ENCODE measurements around the gene PRR12.

Gene PRR12

GRCh38 chr19:49590971-49591730 lies at the start of gene PRR12:
Gene PRR12, plus strand, starts transcription at chr19:49591182. Its CDS starts 473 bp downstream, at chr19:49591655.
- peak; percentile 82 for DNase-seq

- no peak for DNase-seq
These were observed 49.1 kb upstream of the PRR12 start for GRCh38 chr19:49541914-49542313.

DNA sequence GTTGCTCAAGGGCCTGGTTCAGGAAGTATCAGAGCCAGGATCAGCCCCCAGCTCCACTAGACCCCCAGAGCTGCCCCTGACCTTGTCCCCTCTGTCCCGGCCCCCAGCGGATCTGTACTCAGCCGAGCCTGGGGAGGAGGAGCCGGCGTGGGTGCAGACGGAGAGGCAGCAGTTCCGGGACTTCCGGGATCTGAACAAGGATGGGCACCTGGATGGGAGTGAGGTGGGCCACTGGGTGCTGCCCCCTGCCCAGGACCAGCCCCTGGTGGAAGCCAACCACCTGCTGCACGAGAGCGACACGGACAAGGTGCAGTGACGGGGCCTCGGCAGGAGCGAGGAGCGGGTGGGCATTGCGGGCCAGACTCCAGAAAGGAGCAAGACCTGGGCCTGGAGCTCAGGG lies 48.5 kb upstream of the PRR12 start:
- DNase-seq: no peak

DNA sequence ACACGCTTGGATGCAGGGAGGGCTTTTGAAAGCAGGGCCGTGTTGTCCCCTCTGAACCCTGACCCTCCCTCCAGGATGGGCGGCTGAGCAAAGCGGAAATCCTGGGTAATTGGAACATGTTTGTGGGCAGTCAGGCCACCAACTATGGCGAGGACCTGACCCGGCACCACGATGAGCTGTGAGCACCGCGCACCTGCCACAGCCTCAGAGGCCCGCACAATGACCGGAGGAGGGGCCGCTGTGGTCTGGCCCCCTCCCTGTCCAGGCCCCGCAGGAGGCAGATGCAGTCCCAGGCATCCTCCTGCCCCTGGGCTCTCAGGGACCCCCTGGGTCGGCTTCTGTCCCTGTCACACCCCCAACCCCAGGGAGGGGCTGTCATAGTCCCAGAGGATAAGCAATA lies 48.0 kb upstream of the PRR12 start:
- DNase-seq: no peak

DNA sequence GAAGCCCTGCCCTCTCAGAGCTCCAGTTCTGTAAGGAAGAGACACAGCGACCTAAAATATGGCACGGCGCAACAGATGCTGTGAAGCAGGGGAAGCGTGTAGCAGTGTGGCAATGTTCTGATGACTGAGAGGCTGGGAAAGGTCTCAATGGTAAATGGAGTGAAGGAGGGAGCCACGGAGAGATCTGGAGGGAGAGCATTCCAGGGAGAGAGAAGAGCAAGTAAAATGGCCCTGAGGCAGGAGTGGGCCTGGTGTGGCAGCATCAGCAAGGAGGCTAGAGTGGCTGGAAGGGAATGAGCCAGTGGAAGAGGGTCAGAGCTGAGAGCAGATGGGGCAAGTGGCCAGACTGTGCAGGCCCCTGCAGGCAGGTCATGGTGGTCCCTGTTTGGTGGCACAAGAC lies 46.8 kb upstream of the PRR12 start:
- no peak for DNase-seq

DNA sequence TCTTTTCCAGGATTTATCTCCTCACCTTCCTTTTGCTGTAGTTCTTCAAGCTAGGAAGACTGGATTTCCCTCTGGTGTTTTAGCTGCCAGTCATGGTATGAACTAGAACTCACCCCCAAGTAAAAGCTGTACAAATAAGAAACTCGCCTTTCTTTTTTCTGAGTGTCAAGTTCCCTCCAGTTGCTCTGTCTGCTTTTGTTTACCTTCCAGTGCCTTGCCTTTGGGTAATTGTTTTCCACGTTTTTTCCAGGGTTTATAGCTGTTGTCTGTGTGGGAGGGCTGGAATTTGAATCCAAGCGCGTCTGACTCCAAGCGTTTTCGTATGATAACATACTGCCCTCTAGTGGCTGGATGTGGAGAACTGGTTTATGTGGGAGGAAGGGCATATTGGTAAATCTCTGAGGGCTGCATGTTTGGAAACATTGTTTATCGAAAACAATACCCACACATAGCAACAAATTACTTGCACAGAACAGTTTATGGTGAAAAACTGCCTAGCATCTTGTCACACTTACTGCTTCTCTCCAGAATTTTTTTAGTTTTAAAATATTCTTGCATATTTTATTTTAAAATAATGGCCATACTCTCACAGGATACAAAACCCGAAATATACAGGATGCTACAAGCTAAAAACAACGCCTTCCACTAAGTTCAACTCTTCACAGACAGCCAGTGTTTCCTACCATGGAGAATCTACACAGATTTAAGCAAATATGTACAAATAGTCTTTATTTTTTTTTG lies 44.0 kb upstream of the PRR12 start:
- peak; percentile 93 for DNase-seq

GRCh38 chr19:49549045-49549444 lies 41.9 kb upstream of the PRR12 start:
- no peak for DNase-seq

- DNase-seq: no peak
These were observed 39.5 kb upstream of the PRR12 start for GRCh38 chr19:49551531-49551930.

GRCh38 chr19:49552749-49553148 lies 38.2 kb upstream of the PRR12 start:
- no peak for DNase-seq

DNA sequence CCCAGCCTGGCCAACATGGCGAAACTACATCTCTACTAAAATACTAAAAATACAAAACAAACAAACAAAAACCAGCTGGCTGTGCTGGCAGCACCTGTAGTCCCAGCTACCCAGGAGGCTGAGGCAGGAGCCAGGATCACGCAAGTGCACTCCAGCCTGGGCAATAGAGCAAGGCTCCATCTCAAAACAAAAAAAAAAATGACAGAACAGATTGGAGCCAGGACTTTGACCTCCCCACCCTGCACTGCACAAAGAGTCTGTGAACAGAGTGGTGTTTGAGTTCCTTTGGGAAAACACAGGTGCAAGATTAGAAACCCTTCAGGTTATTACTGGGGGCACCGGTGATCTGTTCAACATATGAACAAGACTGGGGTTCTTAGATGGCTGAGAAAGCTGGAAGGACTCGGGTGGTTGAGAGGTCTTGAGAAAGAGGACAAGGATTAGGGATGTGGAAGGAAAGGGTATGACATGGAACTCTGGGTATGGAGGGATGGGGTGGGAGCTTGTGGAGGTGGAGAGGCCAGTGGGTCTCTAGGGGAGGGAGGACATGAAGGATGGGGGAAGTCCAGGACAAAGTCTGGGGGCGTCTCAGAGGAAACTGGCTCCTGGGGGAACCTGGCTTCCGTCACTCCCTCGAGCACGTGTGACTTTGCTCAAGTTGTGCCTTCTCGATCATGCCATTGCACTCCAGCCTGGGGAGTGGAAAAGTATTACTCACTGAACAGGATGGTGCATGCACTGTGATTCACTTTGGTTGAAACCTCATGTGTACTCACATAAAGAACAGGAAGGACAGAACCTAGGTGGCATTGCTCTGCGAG lies 37.3 kb upstream of the PRR12 start:
- peak; percentile 89 for DNase-seq

- no peak for DNase-seq
These were observed 36.2 kb upstream of the PRR12 start for GRCh38 chr19:49554701-49555181.

- peak; percentile 57 for DNase-seq
These were observed 35.2 kb upstream of the PRR12 start for GRCh38 chr19:49555600-49556411.

DNA sequence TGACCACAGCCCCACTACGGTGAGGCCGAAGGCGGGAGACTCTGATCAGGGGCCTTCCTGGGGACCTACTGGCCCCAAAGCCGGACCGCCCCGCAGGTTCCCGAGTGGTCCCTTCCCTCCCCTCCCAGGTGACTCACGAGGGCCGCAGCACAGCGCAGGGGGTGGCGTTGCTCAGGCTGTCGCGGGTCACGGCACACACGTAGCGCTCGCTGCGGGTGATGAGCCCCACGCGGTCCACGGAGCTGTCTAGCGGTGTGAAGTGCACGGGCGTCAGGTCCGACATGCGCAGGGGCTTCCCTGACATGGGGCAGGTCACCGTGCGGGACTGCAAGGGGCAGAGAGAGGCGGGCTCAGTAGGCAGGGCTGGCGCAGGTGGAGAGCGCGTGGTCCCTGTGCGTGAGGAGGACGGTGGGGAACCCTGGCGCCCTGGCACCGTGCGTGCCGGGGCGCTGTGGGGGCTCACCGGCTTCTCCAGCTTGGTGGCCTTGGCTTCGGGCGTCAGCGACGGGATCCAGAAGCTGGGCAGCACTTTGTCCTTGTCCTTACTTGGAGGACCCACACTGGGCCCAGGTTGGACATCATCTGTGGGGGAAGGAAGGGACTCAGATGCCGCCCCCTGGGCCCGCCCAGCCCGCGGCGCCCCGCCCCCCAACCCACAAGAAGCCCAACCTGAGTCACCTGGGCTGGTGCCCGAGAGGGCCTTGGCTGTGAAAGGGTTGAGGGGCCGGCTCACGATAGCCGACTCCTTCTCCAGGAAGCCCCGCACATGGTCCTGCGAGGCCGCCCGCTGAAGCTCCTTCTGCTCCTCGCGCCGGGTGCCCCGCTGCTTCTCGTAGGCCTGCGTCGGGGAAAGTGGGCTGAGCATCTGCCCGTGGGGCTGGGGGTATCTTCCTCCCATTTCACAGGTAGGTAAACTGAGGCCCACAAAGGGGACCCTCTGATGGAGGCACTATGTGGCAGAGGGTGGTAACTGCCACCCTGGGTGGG lies 34.3 kb upstream of the PRR12 start:
- DNase-seq: no peak

GRCh38 chr19:49557641-49558325 lies 33.2 kb upstream of the PRR12 start:
- DNase-seq: no peak

DNA sequence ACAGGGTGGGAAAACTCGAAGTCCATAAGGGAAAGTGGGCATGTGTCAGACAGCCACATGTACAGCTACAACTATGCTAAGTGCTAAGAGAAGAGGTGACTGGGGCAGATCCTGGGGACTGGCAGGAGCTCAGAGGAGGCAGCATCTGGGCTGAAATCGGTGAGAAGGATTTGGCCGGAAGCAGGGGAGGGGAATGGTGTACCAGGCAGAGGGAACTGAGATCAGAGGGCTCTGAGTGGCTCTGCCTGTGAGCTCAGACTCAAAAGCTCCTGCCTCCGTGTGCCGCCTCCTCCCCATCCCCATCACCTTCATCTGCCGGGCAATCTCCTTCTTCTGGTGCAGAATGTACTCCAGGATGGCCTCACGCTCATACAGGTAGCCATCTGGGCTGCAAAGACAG lies 32.4 kb upstream of the PRR12 start:
- DNase-seq: no peak

DNA sequence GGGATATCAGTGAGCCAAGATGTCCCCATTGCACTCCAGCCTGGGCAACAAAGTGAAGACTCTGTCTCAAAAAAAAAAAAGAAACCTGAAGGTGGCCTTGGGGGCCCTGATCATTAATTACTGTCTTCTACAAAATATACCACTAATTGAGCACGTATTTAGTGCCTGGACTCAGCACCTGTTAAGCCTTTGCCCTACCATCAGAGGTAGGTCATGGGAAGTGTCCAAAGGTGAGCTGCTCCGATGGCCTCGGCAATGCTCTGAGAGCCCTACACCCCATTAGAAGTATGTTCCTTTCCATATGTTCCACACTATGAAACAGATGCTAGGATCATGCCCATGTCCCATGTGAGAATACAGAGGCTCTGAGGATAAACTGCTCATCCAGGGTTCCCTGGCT lies 31.5 kb upstream of the PRR12 start:
- DNase-seq: no peak

DNA sequence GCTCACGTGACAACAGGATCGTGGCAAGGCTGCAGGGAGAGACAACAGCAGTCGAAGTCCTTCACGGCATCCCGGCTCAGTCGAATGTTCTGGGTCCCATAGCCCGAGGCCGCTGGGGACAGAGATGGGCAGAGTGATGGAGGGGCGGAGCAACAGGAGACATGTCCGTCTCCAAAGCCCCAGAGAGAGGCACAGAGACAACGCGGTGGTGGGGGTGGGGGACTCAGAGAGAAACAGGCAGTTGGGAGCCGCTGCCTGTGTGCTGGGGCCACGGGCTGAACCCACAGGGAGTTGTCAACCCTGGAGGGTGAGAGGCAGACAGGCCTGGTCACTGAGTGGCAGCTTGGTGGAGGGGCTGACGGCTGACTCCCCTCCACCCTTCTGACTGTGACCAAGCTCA lies 31.1 kb upstream of the PRR12 start:
- no peak for DNase-seq

DNA sequence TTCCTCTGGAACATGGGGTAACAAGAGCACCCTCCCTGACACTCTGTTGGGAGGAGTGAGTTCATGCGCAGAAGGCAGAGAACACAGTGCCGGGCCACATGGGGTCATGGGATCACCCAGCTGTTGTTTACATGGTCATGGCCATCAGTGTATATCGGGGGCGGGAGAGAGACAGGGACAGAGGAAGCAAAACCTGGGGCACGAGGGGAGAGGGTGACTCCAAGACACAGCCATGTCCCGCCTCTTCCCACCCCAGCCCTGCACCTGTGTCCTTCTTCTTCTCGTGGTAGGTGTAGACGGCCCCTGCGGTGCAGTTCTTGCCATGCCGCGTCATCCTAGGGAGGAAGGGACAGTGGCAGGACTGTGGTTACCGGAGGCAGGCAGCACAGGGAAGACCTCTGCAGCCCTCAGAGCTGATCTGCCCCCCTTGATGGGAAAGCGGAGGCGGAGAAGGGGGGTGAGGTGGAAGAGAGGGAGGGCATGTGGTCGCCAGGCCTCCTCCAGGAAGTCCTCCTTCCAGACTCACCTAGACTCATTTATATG lies 30.6 kb upstream of the PRR12 start:
- DNase-seq: no peak

GRCh38 chr19:49564616-49565045 lies 26.4 kb upstream of the PRR12 start:
- DNase-seq: no peak

DNA sequence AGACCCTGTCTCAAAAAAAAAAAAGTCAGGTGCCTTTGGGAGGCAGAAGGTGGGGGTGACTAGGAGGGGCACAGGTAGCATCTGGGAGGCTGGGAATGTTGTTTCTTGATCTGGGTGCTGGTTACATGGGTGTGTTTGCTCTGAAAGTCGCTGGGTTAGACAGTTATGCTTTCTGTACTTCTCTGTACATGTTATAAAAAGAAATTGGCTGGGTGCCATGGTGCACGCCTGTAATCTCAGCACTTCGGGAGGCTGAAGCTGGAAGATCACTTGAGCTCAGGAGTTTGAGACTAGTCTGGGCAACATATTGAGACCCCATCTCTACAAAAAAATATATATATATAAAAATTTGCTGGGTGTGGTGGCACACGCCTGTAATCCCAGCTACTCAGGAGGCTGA lies 25.7 kb upstream of the PRR12 start:
- no peak for DNase-seq

Measured in DMS53 (cell line).